ENCODE measurements around the gene IRF6. TPM values are rescaled to one million over a fixed set of nuclear protein-coding genes. Genes with fewer than 3 reads are reported as not detected.
A peak's percentile ranks its signal among the peaks of the same experiment; 100 is the strongest.

Gene IRF6
- total and polyA plus RNA-seq, 11 donors, result 1.5 to 99.4 (median 41.9) TPM

GRCh38 chr1:209761011-209761635 is 44.8 kb downstream of the IRF6 start:
- Histone ChIP-seq H3K27me3 (no peaks in the 10 kb centered on the region), H3K4me3 (no peak overlapping the region), H3K4me1 (peaks cover 0 to 53% (median 0%) of the 10 kb centered on the region in 12 donors), H3K27ac (peak overlapping the region in 1 of 12 donors; percentile 1), H3K36me3 (peaks cover 0 to 41% (median 0%) of the 10 kb centered on the region in 9 donors), H3K9me3 (no peaks in the 10 kb centered on the region)
- DNase-seq, result no peak
- ATAC-seq, result peak; percentile 42 to 62 (median 46)
- intact Hi-C loops (cut with DNase I), result no loop called here
- TF ChIP-seq CTCF (IDR thresholded peaks at IDR 0.05) (no peak), POLR2A (IDR thresholded peaks at IDR 0.05) (no peak)

- no peak overlapping the region for H3K27ac ChIP-seq
- H3K9me3 ChIP-seq, result no peaks in the 10 kb centered on the region
- H3K27me3 ChIP-seq, result no peaks in the 10 kb centered on the region
- TF ChIP-seq CTCF (IDR thresholded peaks at IDR 0.05) (no peak), POLR2A (IDR thresholded peaks at IDR 0.05) (no peak)
- intact Hi-C loops (cut with DNase I), result no loop called here
- H3K4me1 ChIP-seq, result peaks cover 0 to 60% (median 0%) of the 10 kb centered on the region in 12 donors
- H3K4me3 ChIP-seq, result no peak overlapping the region
- 85 to 94% (median 88%) methylated on average over 8 to 12 of the region's 12 CpGs for WGBS, 4 donors
- no peak for ATAC-seq
- no peak for DNase-seq
- H3K36me3 ChIP-seq, result peaks cover 0 to 41% (median 0%) of the 10 kb centered on the region in 9 donors
These were observed 46.0 kb downstream of the IRF6 start for GRCh38 chr1:209759829-209760359.

GRCh38 chr1:209758400-209758799 is 47.5 kb downstream of the IRF6 start:
- intact Hi-C loops (cut with DNase I), result no loop called here
- H3K4me3 ChIP-seq, result peak overlapping the region in 1 of 12 donors; percentile 61
- TF ChIP-seq CTCF (IDR thresholded peaks at IDR 0.05) (no peak), POLR2A (IDR thresholded peaks at IDR 0.05) (no peak)
- H3K27me3 ChIP-seq, result no peaks in the 10 kb centered on the region
- H3K9me3 ChIP-seq, result no peaks in the 10 kb centered on the region
- WGBS, 4 donors, result 65 to 75% (median 68%) methylated on average over 3 of the region's 3 CpGs
- H3K27ac ChIP-seq, result peak overlapping the region in 1 of 12 donors; percentile 94
- DNase-seq (no peak), ATAC-seq (no peak)
- peaks cover 0 to 32% (median 0%) of the 10 kb centered on the region in 9 donors for H3K36me3 ChIP-seq
- peaks cover 0 to 62% (median 0%) of the 10 kb centered on the region in 12 donors for H3K4me1 ChIP-seq

GRCh38 chr1:209756615-209757445 is 49.1 kb downstream of the IRF6 start:
- ATAC-seq (peak in 3 of 4 donors; percentile 46 to 52 (median 47)), DNase-seq (peak in 3 of 5 donors; percentile 35 to 60 (median 49))
- TF ChIP-seq POLR2A (IDR thresholded peaks at IDR 0.05) (no peak), CTCF (IDR thresholded peaks at IDR 0.05) (no peak)
- H3K27ac ChIP-seq, result peak overlapping the region in 2 of 12 donors; percentile 9 to 94
- H3K27me3 ChIP-seq, result no peaks in the 10 kb centered on the region
- H3K36me3 ChIP-seq, result peaks cover 0 to 20% (median 0%) of the 10 kb centered on the region in 9 donors
- intact Hi-C loops (cut with DNase I), result no loop called here
- peaks cover 0 to 64% (median 0%) of the 10 kb centered on the region in 12 donors for H3K4me1 ChIP-seq
- H3K4me3 ChIP-seq, result peak overlapping the region in 3 of 12 donors; percentile 29 to 61 (median 34)
- H3K9me3 ChIP-seq, result no peaks in the 10 kb centered on the region
- 67 to 84% (median 74%) methylated on average over 4 to 5 of the region's 5 CpGs for WGBS, 4 donors
